ENCODE data around the gene ZMIZ2. TPM values are rescaled to one million over a fixed set of nuclear protein-coding genes. Genes with fewer than 3 reads are reported as not detected.

Gene ZMIZ2
- total and polyA plus RNA-seq, 9 of the 15 experiments (the other 6 are each of a cell fraction or from before 2014, with no cell fraction given): 0.13 to 40.3 (median 4.9) TPM

DNA sequence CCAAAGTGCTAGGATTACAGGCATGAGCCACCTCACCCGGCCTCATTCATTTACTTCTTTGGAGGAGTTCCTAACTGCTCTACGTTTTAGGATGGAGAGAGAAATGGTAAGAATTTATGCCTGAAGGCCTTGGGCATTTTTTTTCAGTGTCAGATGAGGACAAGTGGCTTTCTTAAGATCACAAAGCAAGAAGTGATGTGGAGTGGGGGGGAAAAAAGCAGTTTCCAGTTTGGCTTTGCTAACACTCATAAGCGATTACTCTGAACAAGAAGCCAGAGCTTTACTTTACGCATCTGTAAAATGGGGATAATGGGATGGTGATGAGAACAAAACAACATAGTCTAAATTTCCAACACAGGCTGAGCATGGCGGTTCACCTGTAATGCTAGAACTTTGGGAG is 45.3 kb downstream of the ZMIZ2 start:
- FAIRE-seq (no peak), DNase-seq (ENCODE audit: extremely low read depth in 1 of 4, low spot score in 3 of 4) (no peak), ATAC-seq (no peak)
- H3K79me2 ChIP-seq (ENCODE audit: control insufficient read depth, insufficient read depth, low read length): peaks cover 36% of the 10 kb centered on the region
- peaks cover 15 to 21% of the 10 kb centered on the region in 2 experiments; a peak in 4 of 5 replicates for H3K4me1 ChIP-seq (replicated peaks in 1 of 2; ENCODE audit: control insufficient read depth in 2 of 2, insufficient read depth in 2 of 2, low read length in 2 of 2)
- H3K27ac ChIP-seq (ENCODE audit: extremely low read depth, low read depth, low read length): no peak overlapping the region
- no TSS peak for BruUV-seq (replicated peaks)
- no peaks in the 10 kb centered on the region for H3K9me1 ChIP-seq (ENCODE audit: control insufficient read depth, insufficient read depth, low read length)
- peaks cover 17% of the 10 kb centered on the region for H3K36me3 ChIP-seq (ENCODE audit: control insufficient read depth, insufficient read depth, low read length)
- no peak overlapping the region for H2AFZ ChIP-seq (ENCODE audit: low read depth, low read length)
- intact Hi-C loops (cut with micrococcal nuclease): no loop called here
- peaks cover 16% of the 10 kb centered on the region for H4K20me1 ChIP-seq (replicated peaks; ENCODE audit: control insufficient read depth, insufficient read depth, low read length)
- no peak overlapping the region for H3K4me3 ChIP-seq
- H3K9ac ChIP-seq (ENCODE audit: insufficient read depth in 1 of 2, low read depth in 2 of 2, low read length in 2 of 2): no peak overlapping the region
- in situ Hi-C loops (cut with MboI): no loop called here
- H3K4me2 ChIP-seq (ENCODE audit: insufficient read depth, low read length): no peak overlapping the region
- no peaks in the 10 kb centered on the region for H3K27me3 ChIP-seq (ENCODE audit: control insufficient read depth in 2 of 2, insufficient read depth in 2 of 2, low read length in 2 of 2)
- ChIA-PET POLR2A (interaction anchor here (0.6 kb wide), 3 partner anchors 30 to 263 kb away, joined by 3 to 4 read pairs (median 3); no protein-coding TSS in a partner anchor), CTCF (ENCODE audit: low intra/inter-chr PET ratio) (no interaction called here)
- 62% methylated on average over 5 of the region's 5 CpGs for WGBS (ENCODE audit: insufficient coverage, low coverage, missing lambda C conversion rate)
- H3K9me3 ChIP-seq (replicated peaks; ENCODE audit: control insufficient read depth, insufficient read depth, low read depth, low read length): no peaks in the 10 kb centered on the region
- TF ChIP-seq, protein P1, sequence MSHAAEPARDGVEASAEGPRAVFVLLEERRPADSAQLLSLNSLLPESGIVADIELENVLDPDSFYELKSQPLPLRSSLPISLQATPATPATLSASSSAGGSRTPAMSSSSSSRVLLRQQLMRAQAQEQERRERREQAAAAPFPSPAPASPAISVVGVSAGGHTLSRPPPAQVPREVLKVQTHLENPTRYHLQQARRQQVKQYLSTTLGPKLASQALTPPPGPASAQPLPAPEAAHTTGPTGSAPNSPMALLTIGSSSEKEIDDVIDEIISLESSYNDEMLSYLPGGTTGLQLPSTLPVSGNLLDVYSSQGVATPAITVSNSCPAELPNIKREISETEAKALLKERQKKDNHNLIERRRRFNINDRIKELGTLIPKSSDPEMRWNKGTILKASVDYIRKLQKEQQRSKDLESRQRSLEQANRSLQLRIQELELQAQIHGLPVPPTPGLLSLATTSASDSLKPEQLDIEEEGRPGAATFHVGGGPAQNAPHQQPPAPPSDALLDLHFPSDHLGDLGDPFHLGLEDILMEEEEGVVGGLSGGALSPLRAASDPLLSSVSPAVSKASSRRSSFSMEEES (CRISPR knock-in tag; IDR thresholded peaks at IDR 0.05): no peak
- TF ChIP-seq ZFP1 (CRISPR knock-in tag; IDR thresholded peaks at IDR 0.05) (no peak), RBM25 (IDR thresholded peaks at IDR 0.05; ENCODE audit: low read depth, low read length, severe bottlenecking) (peak; percentile 83), FOXJ2 (tag; IDR thresholded peaks at IDR 0.05) (no peak), ZNF146 (CRISPR knock-in tag; IDR thresholded peaks at IDR 0.05; ENCODE audit: unreplicated experiment) (no peak), SIRT6 (IDR thresholded peaks at IDR 0.05; ENCODE audit: low read depth, low read length) (no peak), RBBP5 (IDR thresholded peaks at IDR 0.05; ENCODE audit: borderline replicate concordance, insufficient read depth, low read length, poor library complexity, severe bottlenecking) (no peak), MTA3 (IDR thresholded peaks at IDR 0.05; ENCODE audit: borderline replicate concordance) (no peak), BMI1 (IDR thresholded peaks at IDR 0.05; ENCODE audit: low read length) (no peak), ZNF23 (CRISPR knock-in tag; IDR thresholded peaks at IDR 0.05) (no peak), CC2D1A (IDR thresholded peaks at IDR 0.05) (no peak), HMG20A (CRISPR knock-in tag; conservative IDR thresholded peaks at IDR 0.05) (no peak), MEF2A (IDR thresholded peaks at IDR 0.05; ENCODE audit: control insufficient read depth, low read depth, low read length) (no peak), ZNF766 (CRISPR knock-in tag; conservative IDR thresholded peaks at IDR 0.05) (no peak), BRD4 (IDR thresholded peaks at IDR 0.05) (no peak), MECOM (CRISPR knock-in tag; IDR thresholded peaks at IDR 0.05) (no peak), ZNF75A (CRISPR knock-in tag; IDR thresholded peaks at IDR 0.05) (no peak), C11orf30 (IDR thresholded peaks at IDR 0.05; ENCODE audit: low read depth) (no peak), RCOR1 (IDR thresholded peaks at IDR 0.05; ENCODE audit: borderline replicate concordance in 1 of 2, low read depth in 2 of 2, low read length in 2 of 2) (0 out of 4 replicates have a peak, but pooled peaks of 1 of the 2 experiments have one; percentile 39), BCOR (IDR thresholded peaks at IDR 0.05) (peak; percentile 88), HCFC1 (IDR thresholded peaks at IDR 0.05; ENCODE audit: low read depth, low read length) (no peak), TARDBP (IDR thresholded peaks at IDR 0.05) (no peak)
- TF ChIP-seq, protein P2, sequence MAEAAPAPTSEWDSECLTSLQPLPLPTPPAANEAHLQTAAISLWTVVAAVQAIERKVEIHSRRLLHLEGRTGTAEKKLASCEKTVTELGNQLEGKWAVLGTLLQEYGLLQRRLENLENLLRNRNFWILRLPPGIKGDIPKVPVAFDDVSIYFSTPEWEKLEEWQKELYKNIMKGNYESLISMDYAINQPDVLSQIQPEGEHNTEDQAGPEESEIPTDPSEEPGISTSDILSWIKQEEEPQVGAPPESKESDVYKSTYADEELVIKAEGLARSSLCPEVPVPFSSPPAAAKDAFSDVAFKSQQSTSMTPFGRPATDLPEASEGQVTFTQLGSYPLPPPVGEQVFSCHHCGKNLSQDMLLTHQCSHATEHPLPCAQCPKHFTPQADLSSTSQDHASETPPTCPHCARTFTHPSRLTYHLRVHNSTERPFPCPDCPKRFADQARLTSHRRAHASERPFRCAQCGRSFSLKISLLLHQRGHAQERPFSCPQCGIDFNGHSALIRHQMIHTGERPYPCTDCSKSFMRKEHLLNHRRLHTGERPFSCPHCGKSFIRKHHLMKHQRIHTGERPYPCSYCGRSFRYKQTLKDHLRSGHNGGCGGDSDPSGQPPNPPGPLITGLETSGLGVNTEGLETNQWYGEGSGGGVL (CRISPR knock-in tag; IDR thresholded peaks at IDR 0.05): no peak
